LNCAP (cell line): ENCODE results near the gene SCAF8.

ENCODE experiments used
- TF ChIP-seq, protein P1 (sequence below): fragments of 450-650 bp; IDR thresholded peaks from 2 replicates; pipeline ENCODE4 v1.5.1; 2017; ENCODE audit warnings: mild to moderate bottlenecking

Gene SCAF8

DNA sequence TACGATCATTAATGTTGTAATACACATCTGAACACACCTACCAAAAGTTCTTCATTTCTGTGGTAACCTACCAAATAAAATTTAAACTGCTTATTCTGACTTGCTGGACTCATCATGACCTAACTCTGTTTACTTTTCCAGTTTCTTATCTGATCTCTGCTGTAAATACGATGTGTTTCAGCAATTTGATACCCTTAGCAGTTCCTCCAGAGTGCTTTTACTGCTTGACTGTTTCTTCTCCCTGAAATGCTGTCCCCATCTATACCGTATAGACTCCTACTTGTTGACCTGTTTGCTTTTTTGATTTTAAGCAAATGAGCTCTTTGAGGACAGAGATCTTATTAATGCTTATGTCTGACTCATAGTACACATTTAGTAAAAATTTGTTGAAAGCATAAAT lies 119.5 kb downstream of the SCAF8 start:
- TF ChIP-seq, protein P1, sequence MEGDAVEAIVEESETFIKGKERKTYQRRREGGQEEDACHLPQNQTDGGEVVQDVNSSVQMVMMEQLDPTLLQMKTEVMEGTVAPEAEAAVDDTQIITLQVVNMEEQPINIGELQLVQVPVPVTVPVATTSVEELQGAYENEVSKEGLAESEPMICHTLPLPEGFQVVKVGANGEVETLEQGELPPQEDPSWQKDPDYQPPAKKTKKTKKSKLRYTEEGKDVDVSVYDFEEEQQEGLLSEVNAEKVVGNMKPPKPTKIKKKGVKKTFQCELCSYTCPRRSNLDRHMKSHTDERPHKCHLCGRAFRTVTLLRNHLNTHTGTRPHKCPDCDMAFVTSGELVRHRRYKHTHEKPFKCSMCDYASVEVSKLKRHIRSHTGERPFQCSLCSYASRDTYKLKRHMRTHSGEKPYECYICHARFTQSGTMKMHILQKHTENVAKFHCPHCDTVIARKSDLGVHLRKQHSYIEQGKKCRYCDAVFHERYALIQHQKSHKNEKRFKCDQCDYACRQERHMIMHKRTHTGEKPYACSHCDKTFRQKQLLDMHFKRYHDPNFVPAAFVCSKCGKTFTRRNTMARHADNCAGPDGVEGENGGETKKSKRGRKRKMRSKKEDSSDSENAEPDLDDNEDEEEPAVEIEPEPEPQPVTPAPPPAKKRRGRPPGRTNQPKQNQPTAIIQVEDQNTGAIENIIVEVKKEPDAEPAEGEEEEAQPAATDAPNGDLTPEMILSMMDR: no peak

DNA sequence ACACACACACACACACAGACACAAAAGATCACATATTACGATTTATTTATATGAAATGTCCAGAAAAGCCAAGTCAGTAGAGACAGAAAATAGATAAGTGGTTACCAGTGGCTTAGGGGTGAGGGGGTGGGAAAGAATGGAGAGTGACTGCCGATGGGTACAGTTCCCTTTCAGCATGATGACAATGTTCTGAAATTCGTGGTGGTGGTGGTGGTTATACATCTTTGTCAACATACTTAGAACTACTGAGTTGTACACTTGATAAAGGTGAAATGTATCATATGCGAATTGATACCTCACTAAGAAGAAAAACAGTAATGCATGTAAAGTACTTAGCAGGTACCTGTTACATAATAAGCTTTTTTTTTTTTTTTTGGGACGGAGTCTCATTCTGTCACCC lies 124.3 kb downstream of the SCAF8 start:
- TF ChIP-seq, protein P1: no peak

DNA sequence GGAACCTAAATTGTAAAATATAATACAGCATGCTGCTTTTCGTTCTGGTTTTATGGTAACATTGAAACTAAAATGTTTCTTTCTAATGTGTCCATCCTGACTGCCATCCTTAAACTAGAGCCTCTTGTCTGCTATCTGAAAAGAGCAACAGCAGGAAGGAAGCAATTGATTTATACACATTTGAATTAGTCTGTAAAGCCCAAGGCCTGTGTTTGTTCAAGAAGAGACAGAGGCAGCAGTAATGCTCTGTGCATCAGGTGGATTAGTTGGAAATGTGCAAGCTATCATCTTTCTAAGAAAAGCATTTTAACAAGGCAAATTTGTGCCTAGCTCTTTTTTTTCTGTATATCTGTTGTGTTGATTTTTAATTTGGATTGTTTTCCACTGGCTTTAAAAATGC lies 128.6 kb downstream of the SCAF8 start:
- TF ChIP-seq, protein P1: no peak

DNA sequence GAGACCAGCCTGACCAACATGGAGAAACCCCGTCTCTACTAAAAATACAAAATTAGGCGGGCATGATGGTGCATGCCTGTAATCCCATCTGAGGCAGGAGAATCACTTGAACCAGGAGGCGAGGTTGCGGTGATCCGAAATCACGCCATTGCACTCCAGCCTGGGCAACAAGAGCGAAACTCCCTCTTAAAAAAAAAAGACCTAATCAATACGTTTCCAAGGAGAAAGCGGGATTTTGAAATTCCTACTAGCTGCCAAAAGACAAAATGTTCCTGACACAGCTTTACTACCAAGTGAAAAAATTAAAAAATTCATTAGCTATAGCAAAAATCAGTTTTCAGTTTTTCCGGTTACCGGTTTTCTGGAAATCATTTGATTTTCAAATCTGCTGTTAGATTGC lies 129.3 kb downstream of the SCAF8 start:
- TF ChIP-seq, protein P1: no peak

DNA sequence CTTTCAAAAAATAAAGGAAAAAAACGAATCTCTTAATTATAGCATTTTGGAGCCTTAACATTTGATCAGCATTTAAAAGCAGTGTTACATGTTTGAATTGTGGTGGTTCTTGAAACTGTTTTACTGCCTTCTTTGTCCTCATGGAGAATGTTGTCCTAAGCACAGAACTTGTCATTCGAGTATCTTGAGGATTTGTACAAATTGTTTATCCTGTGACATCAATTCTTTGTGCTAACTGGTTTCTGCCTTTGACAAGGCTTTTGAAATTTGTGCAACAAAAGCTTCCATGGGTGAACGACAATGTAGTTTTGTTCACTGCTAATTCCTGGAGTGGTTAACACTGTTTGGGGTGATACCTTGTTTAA lies 130.8 kb downstream of the SCAF8 start:
- TF ChIP-seq, protein P1: no peak

DNA sequence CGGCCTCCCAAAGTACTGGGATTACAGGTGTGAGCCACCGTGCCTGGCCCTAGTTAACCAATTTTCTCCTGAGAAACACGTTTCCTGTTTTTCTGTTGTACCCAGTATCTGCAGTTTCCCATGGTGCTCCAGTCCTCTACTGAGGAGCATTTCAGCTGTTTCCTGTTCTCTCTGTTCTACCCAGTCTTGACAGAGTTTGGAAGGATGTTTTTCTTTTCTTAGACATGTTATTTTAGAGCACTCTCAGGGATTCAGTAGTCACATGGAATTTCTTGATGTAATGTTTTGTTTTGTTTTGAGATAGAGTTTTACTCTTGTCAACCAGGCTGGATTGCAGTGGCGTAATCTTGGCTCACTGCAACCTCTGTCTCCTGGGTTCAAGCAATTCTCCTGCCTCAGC lies 132.1 kb downstream of the SCAF8 start:
- TF ChIP-seq, protein P1: no peak

DNA sequence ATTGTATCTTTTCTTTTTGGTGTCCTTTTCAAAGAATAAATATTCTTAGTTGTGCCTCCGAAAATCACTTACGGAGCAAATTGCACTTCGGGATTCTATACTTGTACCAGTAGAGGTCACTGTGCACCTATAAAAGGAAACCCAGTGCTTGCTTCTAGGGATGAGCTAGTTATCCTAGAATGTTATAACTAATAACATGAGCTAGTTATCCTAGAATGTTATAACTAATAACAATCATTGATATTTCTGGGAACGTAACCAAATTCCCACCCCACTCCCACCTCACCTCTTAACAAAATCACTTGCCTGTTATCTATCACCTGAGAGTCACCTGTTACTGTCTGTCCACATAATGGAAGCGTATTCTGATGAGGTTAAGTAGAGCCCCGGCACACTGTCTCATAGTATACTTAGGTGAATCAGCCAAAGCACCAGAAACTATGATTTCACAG lies 135.0 kb downstream of the SCAF8 start:
- TF ChIP-seq, protein P1: peak; percentile 79

DNA sequence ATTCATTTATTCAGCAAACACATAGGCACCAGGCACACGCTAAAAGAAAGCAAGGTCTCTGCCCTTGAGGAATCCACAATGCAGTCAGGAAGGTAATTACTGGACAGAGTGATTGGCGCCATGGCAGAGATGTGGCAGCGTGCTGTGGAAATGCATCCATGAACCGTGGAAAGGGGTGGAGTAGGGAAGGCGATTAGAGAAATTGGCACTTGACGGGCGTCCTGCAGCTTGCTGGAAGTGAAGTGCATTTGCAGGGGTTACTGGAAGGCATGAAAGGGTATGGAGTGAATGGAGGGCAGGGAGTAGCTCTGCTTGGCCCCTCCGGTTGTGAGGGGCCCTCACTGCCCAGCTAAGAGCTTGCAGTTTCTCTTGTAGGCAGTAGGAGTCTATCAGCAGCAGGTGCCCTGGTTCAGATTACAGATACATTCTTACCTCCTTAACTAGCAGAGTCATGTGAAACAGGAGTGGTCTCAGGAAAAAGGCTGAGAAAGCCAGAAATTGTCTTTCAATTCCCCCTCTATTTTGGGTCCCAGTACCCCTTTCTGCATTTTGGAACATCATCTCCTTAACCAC lies 139.4 kb downstream of the SCAF8 start:
- TF ChIP-seq, protein P1: no peak
